HAP-1 (cell line): Measurements from ENCODE around the gene RANBP17.
"Not testable (repeated sequence)": the region's sequence is repeated elsewhere in the genome, so short reads cannot be mapped to it uniquely, and the experiment has no call there.

ENCODE experiments used
- DNase-seq, 2 experiments: peaks; one replicate each; pipeline ENCODE4 v3.0.0-alpha.2; 2016 to 2020; ENCODE audit warnings: low spot score in 2 of 2
- H3K27me3 ChIP-seq: fragments of 250-450 bp; sonication (Bioruptor Pico); 2 replicates; pipeline ENCODE4 v1.5.1; 2020; ENCODE audit warnings: low read depth, mild to moderate bottlenecking, moderate library complexity
- H3K36me3 ChIP-seq: fragments of 250-450 bp; sonication (Bioruptor Pico); replicated peaks from 2 replicates; pipeline ENCODE4 v1.5.1; 2020; ENCODE audit warnings: mild to moderate bottlenecking
- H3K4me1 ChIP-seq: fragments of 250-450 bp; sonication (Bioruptor Pico); 2 replicates; pipeline ENCODE4 v1.5.1; 2020; ENCODE audit warnings: mild to moderate bottlenecking
- H3K4me3 ChIP-seq: fragments of 250-450 bp; sonication (Bioruptor Pico); 2 replicates; pipeline ENCODE4 v1.5.1; 2020; ENCODE audit warnings: mild to moderate bottlenecking, moderate library complexity
- H3K9me3 ChIP-seq: fragments of 250-450 bp; sonication (Bioruptor Pico); 2 replicates; pipeline ENCODE4 v1.5.1; 2020; ENCODE audit warnings: mild to moderate bottlenecking, moderate library complexity
- in situ Hi-C: fragments of 300-500 bp; cut with MboI; formaldehyde crosslinking; loops from 3 replicates; pipeline ENCODE4 v1.14.3; 2020; ENCODE audit warnings: low sequenced_read_pairs, inconsistent platforms, mixed read lengths

RANBP17 gene

DNA sequence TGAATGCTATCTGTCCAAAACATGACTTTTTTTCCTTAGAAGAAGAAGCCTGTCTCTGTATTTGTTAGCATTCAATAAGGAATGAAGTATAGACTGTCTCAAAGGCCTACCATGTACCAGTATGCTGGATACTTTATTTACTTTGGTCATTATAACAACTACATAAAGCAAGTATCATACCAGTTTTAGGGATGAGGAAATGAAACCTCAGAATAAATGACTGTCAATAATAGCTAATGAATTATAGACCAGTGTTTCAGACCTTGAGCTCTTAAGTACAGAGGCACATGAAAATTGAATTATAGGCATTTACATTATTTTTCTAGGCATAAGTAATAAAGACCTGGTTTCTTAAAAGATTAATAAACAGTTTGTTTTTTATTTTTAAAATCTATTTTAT, 280.8 kb downstream of the RANBP17 start:
- H3K27me3 ChIP-seq, result no peaks in the 10 kb centered on the region
- H3K4me3 ChIP-seq, result no peak overlapping the region
- H3K36me3 ChIP-seq, result no peaks in the 10 kb centered on the region
- no peaks in the 10 kb centered on the region for H3K4me1 ChIP-seq
- no peak for DNase-seq
- in situ Hi-C loops, result no loop called here
- no peaks in the 10 kb centered on the region for H3K9me3 ChIP-seq

DNA sequence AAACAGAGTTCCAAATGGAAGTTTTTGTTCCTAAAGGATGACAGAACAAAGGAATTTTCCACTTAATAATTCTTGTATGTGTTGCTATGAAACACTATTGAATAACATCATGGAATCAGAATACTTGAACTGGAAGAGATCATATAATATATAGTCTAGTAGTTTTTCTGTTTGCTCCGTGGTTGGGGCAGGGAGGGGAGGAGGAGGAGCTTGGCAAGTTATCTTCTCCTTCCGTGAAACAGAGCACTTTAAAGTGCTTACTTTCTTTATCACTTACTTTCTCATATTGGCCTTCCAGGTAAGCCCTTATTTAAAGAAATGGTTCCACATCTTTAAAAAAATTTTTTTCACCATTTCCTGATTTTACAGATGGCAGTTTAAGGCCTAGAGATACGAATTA, 281.4 kb downstream of the RANBP17 start:
- Histone ChIP-seq H3K36me3 (no peaks in the 10 kb centered on the region), H3K4me3 (no peak overlapping the region), H3K27me3 (no peaks in the 10 kb centered on the region), H3K9me3 (no peaks in the 10 kb centered on the region), H3K4me1 (no peaks in the 10 kb centered on the region)
- in situ Hi-C loops, result no loop called here
- no peak for DNase-seq

DNA sequence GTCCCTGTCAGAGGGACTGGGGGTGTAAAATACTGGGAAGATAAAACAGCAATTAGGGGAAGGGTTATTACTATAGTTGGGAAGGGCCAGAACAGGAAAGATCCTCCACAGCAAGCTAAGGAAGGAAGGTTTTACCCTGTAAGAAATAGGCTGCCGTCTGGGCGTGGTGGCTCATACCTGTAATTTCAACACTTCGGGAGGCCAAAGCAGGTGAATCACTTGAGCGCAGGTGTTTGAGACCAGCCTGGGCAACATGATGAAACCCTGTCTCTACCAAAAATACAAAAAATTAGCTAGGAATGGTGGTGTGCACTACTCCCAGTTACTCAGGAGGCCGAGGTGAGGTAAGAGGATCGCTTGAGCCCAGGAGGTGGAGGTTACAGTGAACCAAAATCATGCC, 282.1 kb downstream of the RANBP17 start:
- H3K4me3 ChIP-seq, result no peak overlapping the region
- H3K27me3 ChIP-seq, result no peaks in the 10 kb centered on the region
- no peak for DNase-seq
- in situ Hi-C loops, result no loop called here
- H3K9me3 ChIP-seq, result no peaks in the 10 kb centered on the region
- H3K4me1 ChIP-seq, result no peaks in the 10 kb centered on the region
- no peaks in the 10 kb centered on the region for H3K36me3 ChIP-seq

DNA sequence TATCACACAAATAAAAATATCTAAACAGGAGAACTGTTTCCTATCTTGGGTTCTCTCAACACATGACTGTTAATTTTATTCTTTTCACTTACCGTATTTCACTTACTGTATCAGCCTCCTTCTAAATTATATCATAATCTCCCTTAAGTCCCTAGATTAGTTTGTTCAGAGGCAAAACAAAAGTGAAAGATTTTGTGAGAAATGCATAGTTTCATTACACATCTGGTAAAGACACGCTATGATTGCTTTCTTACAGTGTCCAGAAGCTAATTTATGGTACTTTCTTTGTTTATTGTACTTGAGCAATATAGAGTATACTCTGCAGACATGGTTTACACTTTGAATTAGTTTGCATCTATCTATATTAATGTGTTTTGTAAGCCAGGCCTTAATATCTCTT, 287.5 kb downstream of the RANBP17 start:
- Histone ChIP-seq H3K4me1 (no peaks in the 10 kb centered on the region), H3K36me3 (no peaks in the 10 kb centered on the region), H3K27me3 (no peaks in the 10 kb centered on the region), H3K9me3 (no peaks in the 10 kb centered on the region), H3K4me3 (no peak overlapping the region)
- no peak for DNase-seq
- in situ Hi-C loops, result no loop called here

DNA sequence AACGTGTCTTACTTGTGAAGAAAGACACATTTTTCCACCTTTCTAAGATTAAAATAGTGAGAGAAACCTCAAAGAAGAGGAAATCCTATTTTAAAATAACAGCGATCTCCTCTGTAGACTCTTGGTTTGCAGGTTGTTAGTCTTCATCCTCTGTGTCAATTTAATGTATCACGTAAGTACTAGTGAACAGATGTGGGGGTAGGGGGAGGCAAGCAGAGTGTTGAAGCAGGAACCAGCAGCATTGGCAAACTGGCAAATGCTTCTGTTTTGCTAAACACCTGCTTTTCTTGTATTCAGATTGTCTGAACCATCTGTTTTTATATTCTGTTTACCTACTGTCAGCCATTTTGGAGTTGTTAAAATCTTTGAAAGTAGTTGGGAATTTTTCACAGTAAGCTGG, 288.0 kb downstream of the RANBP17 start:
- Histone ChIP-seq H3K27me3 (no peaks in the 10 kb centered on the region), H3K4me3 (no peak overlapping the region), H3K9me3 (no peaks in the 10 kb centered on the region), H3K4me1 (no peaks in the 10 kb centered on the region), H3K36me3 (no peaks in the 10 kb centered on the region)
- in situ Hi-C loops, result no loop called here
- no peak for DNase-seq

DNA sequence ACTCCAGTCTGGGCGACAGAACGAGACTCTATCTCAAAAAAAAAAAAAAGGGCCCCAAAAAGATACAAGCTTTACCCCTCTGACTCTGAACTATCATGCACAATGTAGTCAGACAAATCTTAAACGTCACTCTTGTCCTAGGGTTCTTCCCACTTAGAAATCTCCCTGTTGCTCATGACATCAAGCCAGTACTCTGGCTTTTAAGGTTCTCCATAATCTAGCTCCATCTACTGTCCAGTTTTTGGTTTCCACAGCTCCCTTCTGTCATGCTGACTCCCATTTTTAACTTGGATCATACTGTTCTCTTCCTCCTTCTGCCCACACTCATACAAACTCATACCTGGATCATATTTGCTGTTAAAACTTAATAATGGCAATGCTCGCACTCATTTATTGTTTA, 290.6 kb downstream of the RANBP17 start:
- no peak for DNase-seq
- Histone ChIP-seq H3K4me1 (no peaks in the 10 kb centered on the region), H3K27me3 (peaks cover 10% of the 10 kb centered on the region), H3K36me3 (no peaks in the 10 kb centered on the region), H3K4me3 (no peak overlapping the region), H3K9me3 (no peaks in the 10 kb centered on the region)
- in situ Hi-C loops, result no loop called here

DNA sequence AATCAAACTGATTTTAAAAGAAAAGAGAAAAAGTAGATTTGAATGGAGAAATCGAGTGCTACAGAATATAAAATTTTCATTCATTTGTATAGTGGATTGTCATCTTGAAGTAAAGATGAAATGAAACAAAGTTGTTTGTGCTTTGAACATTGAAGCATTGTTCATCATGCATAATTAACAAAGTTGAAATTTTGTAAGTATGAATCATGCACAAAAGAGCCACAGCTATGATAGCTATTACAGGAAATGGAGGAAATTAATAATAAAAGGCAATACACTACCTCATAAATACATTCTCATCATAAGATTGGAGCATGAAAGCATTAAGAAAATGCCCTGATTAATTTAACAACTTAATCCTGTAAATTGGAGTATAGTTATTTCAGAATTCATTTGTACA, 293.8 kb downstream of the RANBP17 start:
- no peak for DNase-seq
- Histone ChIP-seq H3K9me3 (no peaks in the 10 kb centered on the region), H3K27me3 (peaks cover 10% of the 10 kb centered on the region), H3K4me1 (no peaks in the 10 kb centered on the region), H3K4me3 (no peak overlapping the region), H3K36me3 (no peaks in the 10 kb centered on the region)
- in situ Hi-C loops, result no loop called here

DNA sequence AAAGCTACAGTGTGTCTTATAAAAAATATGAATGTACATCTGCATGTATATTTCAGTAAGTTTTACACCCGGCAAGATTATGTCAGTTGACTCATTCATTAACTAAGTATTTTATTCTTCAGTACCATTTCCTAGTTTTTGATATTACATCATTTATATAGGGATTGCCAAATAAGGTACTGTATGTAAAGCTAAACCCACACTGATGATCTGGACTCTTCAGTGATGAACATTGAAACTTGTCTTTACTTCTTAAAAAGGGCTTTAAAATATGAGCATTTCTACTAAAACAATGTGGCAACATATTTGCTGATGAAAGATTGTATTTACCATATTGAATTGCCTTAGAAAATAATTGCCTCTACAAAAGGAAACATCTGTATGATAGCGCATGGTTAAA, 295.5 kb downstream of the RANBP17 start:
- no peak for DNase-seq
- Histone ChIP-seq H3K27me3 (peaks cover 10% of the 10 kb centered on the region), H3K4me1 (no peaks in the 10 kb centered on the region), H3K36me3 (no peaks in the 10 kb centered on the region), H3K4me3 (no peak overlapping the region), H3K9me3 (no peaks in the 10 kb centered on the region)
- in situ Hi-C loops, result no loop called here

DNA sequence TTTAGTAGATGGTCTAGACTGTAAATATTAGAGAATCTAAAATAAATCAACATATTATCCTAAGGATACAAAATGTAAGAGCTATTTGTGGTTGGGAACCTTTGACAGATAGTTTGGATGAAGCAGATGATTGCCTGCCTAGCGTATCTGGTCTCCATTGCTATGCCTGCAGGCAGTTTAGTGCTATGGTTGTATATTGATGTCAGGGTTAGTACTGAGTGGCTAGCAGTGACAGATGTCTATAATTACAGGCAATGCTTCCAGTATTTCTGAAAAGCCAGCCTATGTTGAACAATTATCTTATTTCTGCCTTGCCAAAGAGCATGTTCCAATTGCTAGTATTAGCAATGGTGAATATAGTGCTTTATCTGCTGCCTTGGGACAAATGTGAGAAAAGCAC, 296.0 kb downstream of the RANBP17 start:
- peaks cover 10% of the 10 kb centered on the region for H3K27me3 ChIP-seq
- no peaks in the 10 kb centered on the region for H3K4me1 ChIP-seq
- no peaks in the 10 kb centered on the region for H3K36me3 ChIP-seq
- in situ Hi-C loops, result no loop called here
- no peak overlapping the region for H3K4me3 ChIP-seq
- H3K9me3 ChIP-seq, result no peaks in the 10 kb centered on the region
- no peak for DNase-seq

DNA sequence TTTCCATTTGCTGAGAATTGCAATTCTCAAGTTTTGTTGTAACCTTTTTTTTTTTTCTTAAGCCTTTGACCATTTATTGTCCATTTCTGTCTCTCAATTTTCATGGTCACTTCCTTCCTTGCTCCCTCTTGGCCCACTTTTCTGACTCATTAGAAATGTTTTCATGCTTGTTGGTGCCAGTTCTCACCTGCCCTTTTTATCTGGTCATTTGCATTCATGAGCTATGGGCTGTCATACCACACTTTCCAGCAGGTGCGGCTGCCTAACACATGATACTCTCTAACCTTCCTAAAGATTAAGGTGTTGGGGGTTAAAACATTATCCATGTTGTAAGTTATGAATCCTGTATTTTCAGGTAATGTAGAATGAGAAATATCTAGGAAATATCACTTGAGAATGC, 296.8 kb downstream of the RANBP17 start:
- no peak overlapping the region for H3K4me3 ChIP-seq
- in situ Hi-C loops, result no loop called here

DNA sequence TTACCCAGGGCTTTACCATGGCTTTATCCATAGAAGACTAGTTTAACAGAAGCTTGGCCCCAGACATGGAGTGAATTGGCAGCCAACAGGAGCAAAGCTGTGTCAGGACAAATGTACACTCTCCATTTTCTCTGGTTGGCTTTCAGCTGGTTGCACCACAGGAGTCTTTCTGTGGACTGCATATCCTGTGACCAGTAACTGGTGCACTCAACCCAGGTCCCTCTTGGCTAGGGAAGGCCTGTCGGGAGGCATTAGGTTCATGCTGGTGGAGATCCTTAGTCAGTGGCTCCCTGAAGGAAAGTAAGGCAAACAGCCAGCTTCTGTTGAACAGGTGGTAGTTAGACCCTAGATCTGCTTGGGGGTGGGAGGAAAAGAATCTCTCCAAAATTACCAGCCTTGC, 300.3 kb downstream of the RANBP17 start:
- no peaks in the 10 kb centered on the region for H3K4me1 ChIP-seq
- no peak overlapping the region for H3K4me3 ChIP-seq
- H3K27me3 ChIP-seq, result peaks cover 5% of the 10 kb centered on the region; the same call in 1 of the 2 replicates
- no peaks in the 10 kb centered on the region for H3K9me3 ChIP-seq
- no peaks in the 10 kb centered on the region for H3K36me3 ChIP-seq
- no peak for DNase-seq
- in situ Hi-C loops, result no loop called here

More for the DNA sequence above, 296.8 kb downstream of the RANBP17 start:
- DNase-seq, result no peak
- peaks cover 10% of the 10 kb centered on the region for H3K27me3 ChIP-seq
- H3K4me1 ChIP-seq, result no peaks in the 10 kb centered on the region
- H3K36me3 ChIP-seq, result no peaks in the 10 kb centered on the region
- no peaks in the 10 kb centered on the region for H3K9me3 ChIP-seq

DNA sequence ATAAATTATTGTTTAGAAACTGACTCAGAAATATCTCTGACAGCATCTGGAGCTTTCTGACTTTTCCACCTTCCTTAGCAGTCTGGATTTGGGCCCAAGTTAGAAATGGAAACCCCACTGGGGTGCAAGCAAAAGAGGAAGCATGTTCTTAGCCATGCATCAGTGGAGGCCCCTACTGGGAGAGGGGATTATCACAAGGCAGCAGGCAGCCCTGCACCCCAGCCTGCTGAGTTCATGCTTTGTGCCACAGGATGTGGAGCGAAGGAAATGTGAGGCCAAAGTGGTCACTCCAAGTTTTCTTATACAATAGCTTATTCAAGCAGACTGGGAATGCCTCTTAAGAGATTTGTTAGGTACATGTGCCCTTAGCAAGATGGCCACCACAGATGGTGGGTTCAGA, 300.8 kb downstream of the RANBP17 start:
- Histone ChIP-seq H3K27me3 (peaks cover 5% of the 10 kb centered on the region; the same call in 1 of the 2 replicates), H3K4me1 (no peaks in the 10 kb centered on the region), H3K36me3 (no peaks in the 10 kb centered on the region), H3K9me3 (no peaks in the 10 kb centered on the region), H3K4me3 (no peak overlapping the region)
- in situ Hi-C loops, result no loop called here
- peak; percentile 14 to 25 for DNase-seq

DNA sequence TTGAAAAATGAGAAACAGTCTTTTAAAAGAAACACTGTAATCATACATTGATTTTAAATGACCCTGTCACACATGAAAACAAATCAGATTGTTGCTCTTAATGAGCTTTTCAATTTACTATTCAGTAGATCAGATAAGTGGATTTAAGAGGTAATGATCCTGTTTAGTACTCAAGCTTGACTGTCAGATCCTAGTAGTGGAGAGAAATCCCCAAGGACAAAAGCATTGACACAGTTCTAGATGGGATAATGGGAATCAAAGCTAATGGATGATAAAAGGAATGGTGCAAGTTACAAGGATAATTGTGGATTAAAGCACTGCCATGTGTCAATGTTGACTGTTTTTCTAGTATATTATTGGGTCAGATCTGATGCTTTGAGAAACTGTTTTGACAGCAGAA, 304.9 kb downstream of the RANBP17 start:
- H3K4me3 ChIP-seq, result no peak overlapping the region
- no peaks in the 10 kb centered on the region for H3K4me1 ChIP-seq
- DNase-seq, result no peak
- no peaks in the 10 kb centered on the region for H3K9me3 ChIP-seq
- H3K27me3 ChIP-seq, result peaks cover 20% of the 10 kb centered on the region
- in situ Hi-C loops, result no loop called here
- no peaks in the 10 kb centered on the region for H3K36me3 ChIP-seq

DNA sequence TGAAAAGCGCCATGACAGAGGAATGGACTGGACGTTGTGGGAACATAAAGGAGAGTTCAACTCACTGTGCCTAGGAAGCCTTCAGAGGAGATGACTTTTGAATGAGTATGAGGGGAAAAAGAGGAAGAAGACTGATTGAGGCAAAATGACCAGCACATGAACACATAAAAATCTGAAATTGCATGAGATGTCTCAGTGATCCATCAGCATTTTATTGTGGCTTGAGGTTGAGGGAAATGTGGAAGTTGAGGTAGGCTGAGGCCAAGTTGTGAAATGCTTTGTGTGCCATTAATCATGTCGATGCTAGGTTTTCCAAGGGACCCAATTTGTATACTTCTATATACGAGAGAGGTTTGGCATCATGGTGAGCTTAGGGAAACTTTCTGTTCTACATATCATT, 306.4 kb downstream of the RANBP17 start:
- H3K4me3 ChIP-seq, result no peak overlapping the region
- no peaks in the 10 kb centered on the region for H3K4me1 ChIP-seq
- no peak for DNase-seq
- no peaks in the 10 kb centered on the region for H3K36me3 ChIP-seq
- in situ Hi-C loops, result no loop called here
- H3K9me3 ChIP-seq, result no peaks in the 10 kb centered on the region
- H3K27me3 ChIP-seq, result peaks cover 20% of the 10 kb centered on the region

DNA sequence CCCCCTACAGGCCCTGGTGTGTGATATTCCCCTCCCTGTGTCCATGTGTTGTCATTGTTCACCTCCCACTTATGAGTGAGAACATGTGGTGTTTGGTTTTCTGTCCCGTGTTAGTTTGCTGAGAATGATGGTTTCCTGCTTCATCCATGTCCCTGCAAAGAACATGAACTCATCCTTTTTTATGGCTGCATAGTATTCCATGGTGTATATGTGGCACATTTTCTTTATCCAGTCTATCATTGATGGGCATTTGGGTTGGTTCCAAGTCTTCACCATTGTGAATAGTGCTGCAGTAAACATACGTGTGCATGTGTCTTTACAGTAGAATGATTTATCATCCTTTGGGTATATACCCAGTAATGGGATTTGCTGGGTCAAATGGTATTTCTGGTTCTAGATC, 313.1 kb downstream of the RANBP17 start:
- H3K9me3 ChIP-seq, DNase-seq, H3K4me1 ChIP-seq, in situ Hi-C loops, H3K36me3 ChIP-seq, H3K4me3 ChIP-seq: not testable (repeated sequence)
- peaks cover 12% of the 10 kb centered on the region for H3K27me3 ChIP-seq
